GM23338 (cell line): Measurements from ENCODE around the gene ESR1. TPM values are rescaled to one million over a fixed set of nuclear protein-coding genes. Genes with fewer than 3 reads are reported as not detected.

Experiments
- ATAC-seq: fragments of 200-7000 bp; cut with Tn5 transposase; 3 replicates; pipeline ENCODE4 v1.9.1; 2020
- DNase-seq: peaks from one replicate; pipeline ENCODE4 v3.0.0-alpha.2; 2015; ENCODE audit warnings: low spot score
- H2AFZ ChIP-seq: fragments of 200-600 bp; sonication (generic); 2 replicates; pipeline ENCODE4 v1.8.0; 2016; ENCODE audit warnings: antibody characterized with exemption, mild to moderate bottlenecking, moderate library complexity
- H3F3A ChIP-seq: fragments of 200-600 bp; sonication (generic); replicated peaks from 2 replicates; pipeline ENCODE4 v1.8.0; 2017; ENCODE audit warnings: antibody characterized with exemption, mixed run types, low read depth
- H3K27ac ChIP-seq: fragments of 200-600 bp; sonication (generic); 2 replicates; pipeline ENCODE4 v1.6.1; 2016; ENCODE audit warnings: low read depth
- H3K27me3 ChIP-seq: fragments of 200-600 bp; sonication (generic); 2 replicates; pipeline ENCODE4 v1.8.0; 2016; ENCODE audit warnings: mild to moderate bottlenecking, mixed run types, moderate library complexity; ENCODE audit not compliant: insufficient read depth
- H3K36me3 ChIP-seq: fragments of 200-600 bp; sonication (generic); 2 replicates; pipeline ENCODE4 v1.8.0; 2016; ENCODE audit warnings: mild to moderate bottlenecking; ENCODE audit not compliant: insufficient read depth
- H3K4me1 ChIP-seq: fragments of 200-600 bp; sonication (generic); 2 replicates; pipeline ENCODE4 v1.8.0; 2016; ENCODE audit warnings: mild to moderate bottlenecking, moderate library complexity; ENCODE audit not compliant: insufficient read depth
- H3K4me2 ChIP-seq: fragments of 200-600 bp; sonication (generic); 2 replicates; pipeline ENCODE4 v1.7.1; 2017; ENCODE audit warnings: mixed run types
- H3K4me3 ChIP-seq: fragments of 200-600 bp; sonication (generic); 2 replicates; pipeline ENCODE4 v1.6.1; 2016; ENCODE audit warnings: mixed run types
- H3K79me2 ChIP-seq: fragments of 200-600 bp; sonication (generic); replicated peaks from 2 replicates; pipeline ENCODE4 v1.8.0; 2017; ENCODE audit warnings: mild to moderate bottlenecking; ENCODE audit not compliant: insufficient read depth
- H3K9me2 ChIP-seq: fragments of 200-600 bp; sonication (generic); 2 replicates; pipeline ENCODE4 v1.8.0; 2017; ENCODE audit not compliant: insufficient read depth
- H4K20me1 ChIP-seq: fragments of 200-600 bp; sonication (generic); replicated peaks from 2 replicates; pipeline ENCODE4 v1.8.0; 2017; ENCODE audit warnings: mild to moderate bottlenecking; ENCODE audit not compliant: insufficient read depth
- H3K27ac Mint-ChIP-seq: 2 replicates; pipeline ENCODE4 v1.8.0; 2020; ENCODE audit warnings: inconsistent platforms, mild to moderate bottlenecking, moderate library complexity, mixed read lengths
- H3K27me3 Mint-ChIP-seq: 3 replicates; pipeline ENCODE4 v1.8.0; 2022; ENCODE audit warnings: low read depth, mild to moderate bottlenecking, moderate library complexity, mixed read lengths, inconsistent platforms; ENCODE audit not compliant: insufficient read depth, poor library complexity
- H3K36me3 Mint-ChIP-seq: 3 replicates; pipeline ENCODE4 v1.8.0; 2021; ENCODE audit warnings: low read depth, mild to moderate bottlenecking, inconsistent platforms, moderate library complexity, mixed read lengths
- H3K4me1 Mint-ChIP-seq: 3 replicates; pipeline ENCODE4 v1.8.0; 2020; ENCODE audit warnings: mild to moderate bottlenecking, inconsistent platforms, mixed read lengths
- H3K4me3 Mint-ChIP-seq: 3 replicates; pipeline ENCODE4 v1.8.0; 2021; ENCODE audit warnings: moderate library complexity, mild to moderate bottlenecking, inconsistent platforms, mixed read lengths
- H3K9me3 Mint-ChIP-seq: 3 replicates; pipeline ENCODE4 v1.8.0; 2020; ENCODE audit warnings: moderate library complexity, mild to moderate bottlenecking, inconsistent platforms, mixed read lengths
- CREB1 ChIP-seq: fragments of 250-450 bp; sonication (Bioruptor Pico); IDR thresholded peaks from 2 replicates; pipeline ENCODE4 v1.5.0; 2020; ENCODE audit warnings: low read depth, mild to moderate bottlenecking, moderate library complexity
- EZH2 ChIP-seq: fragments of 200-600 bp; sonication (generic); IDR thresholded peaks from one replicate; pipeline ENCODE4 v1.8.0; 2017; ENCODE audit warnings: antibody characterized with exemption, mild to moderate bottlenecking, low read depth; ENCODE audit not compliant: unreplicated experiment
- EZH2phosphoT487 ChIP-seq: fragments of 200-600 bp; sonication (generic); IDR thresholded peaks from one replicate; pipeline ENCODE4 v1.8.1; 2018; ENCODE audit warnings: antibody characterized with exemption; ENCODE audit not compliant: unreplicated experiment
- JUNB ChIP-seq: IDR thresholded peaks from one replicate; pipeline ENCODE4 v1.6.1; 2016; ENCODE audit warnings: antibody characterized with exemption; ENCODE audit not compliant: unreplicated experiment
- NANOG ChIP-seq: IDR thresholded peaks from 2 replicates; pipeline ENCODE4 v1.6.1; 2016; ENCODE audit warnings: antibody characterized with exemption, borderline replicate concordance
- POLR2AphosphoS5 ChIP-seq: IDR thresholded peaks from 2 replicates; pipeline ENCODE4 v1.6.1; 2016; ENCODE audit warnings: antibody characterized with exemption, low read depth
- STAT1 ChIP-seq: IDR thresholded peaks from one replicate; pipeline ENCODE4 v1.6.1; 2016; ENCODE audit warnings: antibody characterized with exemption; ENCODE audit not compliant: unreplicated experiment
- ZNF114 ChIP-seq: fragments of 250-450 bp; sonication (Bioruptor Pico); IDR thresholded peaks from 2 replicates; pipeline ENCODE4 v1.5.0; 2020; ENCODE audit warnings: mild to moderate bottlenecking, moderate library complexity
- ZNF331 ChIP-seq: fragments of 250-450 bp; sonication (Bioruptor Pico); IDR thresholded peaks from 2 replicates; pipeline ENCODE4 v1.5.0; 2020; ENCODE audit warnings: low read depth, mild to moderate bottlenecking, moderate library complexity
- polyA plus RNA-seq: library from polyadenylated mRNA; unstranded; fragments of >200 nt; fragmentation: Nextera tagmentation; extraction: Ambion mirVana; gene quantifications from 2 replicates; pipeline ENCODE4 v1.2.1, GENCODE V29; 2016
- total RNA-seq: library from RNA; depleted of rRNA; stranded (reverse); fragments of >200 nt; shearing (Covaris generic); gene quantifications from 2 replicates; pipeline ENCODE4 v1.2.3, GENCODE V29; 2014
- TF ChIP-seq, protein P1 (sequence below): IDR thresholded peaks from one replicate; pipeline ENCODE4 v1.6.1; 2018; ENCODE audit warnings: antibody characterized with exemption; ENCODE audit not compliant: unreplicated experiment
- TF ChIP-seq, protein P2 (sequence below), 2 experiments: fragments of 200-600 bp in 1 of 2; sonication (generic) in 1 of 2; conservative IDR thresholded peaks; 2 replicates each; pipeline versions ENCODE4 v1.5.1 to v1.6.1; 2016 to 2017; ENCODE audit warnings: antibody characterized with exemption in 2 of 2, low read depth in 2 of 2, mild to moderate bottlenecking in 2 of 2, moderate library complexity in 1 of 2
- TF ChIP-seq, protein P3 (sequence below): fragments of 250-450 bp; sonication (Bioruptor Pico); IDR thresholded peaks from 2 replicates; pipeline ENCODE4 v1.5.0; 2020; ENCODE audit warnings: mild to moderate bottlenecking, moderate library complexity
- TF ChIP-seq, protein P4 (sequence below): IDR thresholded peaks from 2 replicates; pipeline ENCODE4 v1.6.1; 2016; ENCODE audit warnings: antibody characterized with exemption

Gene ESR1
- total and polyA plus RNA-seq, 2 experiments from 2014 or later: 0.94 TPM; not detected in 1

DNA sequence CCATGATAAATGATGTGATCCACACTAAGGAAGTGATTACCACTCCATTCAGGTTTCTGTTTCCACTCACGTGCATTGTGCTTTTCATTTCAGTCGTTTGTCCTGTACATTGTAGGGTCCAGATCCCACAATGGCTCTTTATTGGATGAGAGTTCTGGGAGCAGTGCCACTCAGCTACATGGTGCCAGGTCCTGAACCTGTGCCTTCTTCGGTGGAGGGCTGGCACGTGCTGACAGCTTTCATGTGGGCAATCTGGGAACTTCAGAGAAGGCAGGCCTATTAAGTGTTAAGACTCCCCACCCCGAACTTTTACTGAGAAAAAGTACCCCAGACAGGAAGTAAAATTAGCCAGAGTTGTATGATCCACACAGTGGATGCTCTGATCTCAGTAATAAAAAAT, 255.0 kb downstream of the ESR1 start:
- H3K27me3 ChIP-seq: no peaks in the 10 kb centered on the region
- no peak for DNase-seq
- no peaks in the 10 kb centered on the region for H3K36me3 ChIP-seq
- no peak overlapping the region for H2AFZ ChIP-seq
- H4K20me1 ChIP-seq: no peaks in the 10 kb centered on the region
- no peak overlapping the region for H3K27ac ChIP-seq
- TF ChIP-seq POLR2AphosphoS5: no peak
- TF ChIP-seq, protein P1, sequence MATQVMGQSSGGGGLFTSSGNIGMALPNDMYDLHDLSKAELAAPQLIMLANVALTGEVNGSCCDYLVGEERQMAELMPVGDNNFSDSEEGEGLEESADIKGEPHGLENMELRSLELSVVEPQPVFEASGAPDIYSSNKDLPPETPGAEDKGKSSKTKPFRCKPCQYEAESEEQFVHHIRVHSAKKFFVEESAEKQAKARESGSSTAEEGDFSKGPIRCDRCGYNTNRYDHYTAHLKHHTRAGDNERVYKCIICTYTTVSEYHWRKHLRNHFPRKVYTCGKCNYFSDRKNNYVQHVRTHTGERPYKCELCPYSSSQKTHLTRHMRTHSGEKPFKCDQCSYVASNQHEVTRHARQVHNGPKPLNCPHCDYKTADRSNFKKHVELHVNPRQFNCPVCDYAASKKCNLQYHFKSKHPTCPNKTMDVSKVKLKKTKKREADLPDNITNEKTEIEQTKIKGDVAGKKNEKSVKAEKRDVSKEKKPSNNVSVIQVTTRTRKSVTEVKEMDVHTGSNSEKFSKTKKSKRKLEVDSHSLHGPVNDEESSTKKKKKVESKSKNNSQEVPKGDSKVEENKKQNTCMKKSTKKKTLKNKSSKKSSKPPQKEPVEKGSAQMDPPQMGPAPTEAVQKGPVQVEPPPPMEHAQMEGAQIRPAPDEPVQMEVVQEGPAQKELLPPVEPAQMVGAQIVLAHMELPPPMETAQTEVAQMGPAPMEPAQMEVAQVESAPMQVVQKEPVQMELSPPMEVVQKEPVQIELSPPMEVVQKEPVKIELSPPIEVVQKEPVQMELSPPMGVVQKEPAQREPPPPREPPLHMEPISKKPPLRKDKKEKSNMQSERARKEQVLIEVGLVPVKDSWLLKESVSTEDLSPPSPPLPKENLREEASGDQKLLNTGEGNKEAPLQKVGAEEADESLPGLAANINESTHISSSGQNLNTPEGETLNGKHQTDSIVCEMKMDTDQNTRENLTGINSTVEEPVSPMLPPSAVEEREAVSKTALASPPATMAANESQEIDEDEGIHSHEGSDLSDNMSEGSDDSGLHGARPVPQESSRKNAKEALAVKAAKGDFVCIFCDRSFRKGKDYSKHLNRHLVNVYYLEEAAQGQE: no peak
- TF ChIP-seq, protein P2, sequence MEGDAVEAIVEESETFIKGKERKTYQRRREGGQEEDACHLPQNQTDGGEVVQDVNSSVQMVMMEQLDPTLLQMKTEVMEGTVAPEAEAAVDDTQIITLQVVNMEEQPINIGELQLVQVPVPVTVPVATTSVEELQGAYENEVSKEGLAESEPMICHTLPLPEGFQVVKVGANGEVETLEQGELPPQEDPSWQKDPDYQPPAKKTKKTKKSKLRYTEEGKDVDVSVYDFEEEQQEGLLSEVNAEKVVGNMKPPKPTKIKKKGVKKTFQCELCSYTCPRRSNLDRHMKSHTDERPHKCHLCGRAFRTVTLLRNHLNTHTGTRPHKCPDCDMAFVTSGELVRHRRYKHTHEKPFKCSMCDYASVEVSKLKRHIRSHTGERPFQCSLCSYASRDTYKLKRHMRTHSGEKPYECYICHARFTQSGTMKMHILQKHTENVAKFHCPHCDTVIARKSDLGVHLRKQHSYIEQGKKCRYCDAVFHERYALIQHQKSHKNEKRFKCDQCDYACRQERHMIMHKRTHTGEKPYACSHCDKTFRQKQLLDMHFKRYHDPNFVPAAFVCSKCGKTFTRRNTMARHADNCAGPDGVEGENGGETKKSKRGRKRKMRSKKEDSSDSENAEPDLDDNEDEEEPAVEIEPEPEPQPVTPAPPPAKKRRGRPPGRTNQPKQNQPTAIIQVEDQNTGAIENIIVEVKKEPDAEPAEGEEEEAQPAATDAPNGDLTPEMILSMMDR (conservative IDR thresholded peaks at IDR 0.05; ENCODE audit: low read depth in 2 of 2): no peak
- no peak for TF ChIP-seq CREB1 (CRISPR knock-in tag)
- TF ChIP-seq ZNF331: no peak
- TF ChIP-seq, protein P3, sequence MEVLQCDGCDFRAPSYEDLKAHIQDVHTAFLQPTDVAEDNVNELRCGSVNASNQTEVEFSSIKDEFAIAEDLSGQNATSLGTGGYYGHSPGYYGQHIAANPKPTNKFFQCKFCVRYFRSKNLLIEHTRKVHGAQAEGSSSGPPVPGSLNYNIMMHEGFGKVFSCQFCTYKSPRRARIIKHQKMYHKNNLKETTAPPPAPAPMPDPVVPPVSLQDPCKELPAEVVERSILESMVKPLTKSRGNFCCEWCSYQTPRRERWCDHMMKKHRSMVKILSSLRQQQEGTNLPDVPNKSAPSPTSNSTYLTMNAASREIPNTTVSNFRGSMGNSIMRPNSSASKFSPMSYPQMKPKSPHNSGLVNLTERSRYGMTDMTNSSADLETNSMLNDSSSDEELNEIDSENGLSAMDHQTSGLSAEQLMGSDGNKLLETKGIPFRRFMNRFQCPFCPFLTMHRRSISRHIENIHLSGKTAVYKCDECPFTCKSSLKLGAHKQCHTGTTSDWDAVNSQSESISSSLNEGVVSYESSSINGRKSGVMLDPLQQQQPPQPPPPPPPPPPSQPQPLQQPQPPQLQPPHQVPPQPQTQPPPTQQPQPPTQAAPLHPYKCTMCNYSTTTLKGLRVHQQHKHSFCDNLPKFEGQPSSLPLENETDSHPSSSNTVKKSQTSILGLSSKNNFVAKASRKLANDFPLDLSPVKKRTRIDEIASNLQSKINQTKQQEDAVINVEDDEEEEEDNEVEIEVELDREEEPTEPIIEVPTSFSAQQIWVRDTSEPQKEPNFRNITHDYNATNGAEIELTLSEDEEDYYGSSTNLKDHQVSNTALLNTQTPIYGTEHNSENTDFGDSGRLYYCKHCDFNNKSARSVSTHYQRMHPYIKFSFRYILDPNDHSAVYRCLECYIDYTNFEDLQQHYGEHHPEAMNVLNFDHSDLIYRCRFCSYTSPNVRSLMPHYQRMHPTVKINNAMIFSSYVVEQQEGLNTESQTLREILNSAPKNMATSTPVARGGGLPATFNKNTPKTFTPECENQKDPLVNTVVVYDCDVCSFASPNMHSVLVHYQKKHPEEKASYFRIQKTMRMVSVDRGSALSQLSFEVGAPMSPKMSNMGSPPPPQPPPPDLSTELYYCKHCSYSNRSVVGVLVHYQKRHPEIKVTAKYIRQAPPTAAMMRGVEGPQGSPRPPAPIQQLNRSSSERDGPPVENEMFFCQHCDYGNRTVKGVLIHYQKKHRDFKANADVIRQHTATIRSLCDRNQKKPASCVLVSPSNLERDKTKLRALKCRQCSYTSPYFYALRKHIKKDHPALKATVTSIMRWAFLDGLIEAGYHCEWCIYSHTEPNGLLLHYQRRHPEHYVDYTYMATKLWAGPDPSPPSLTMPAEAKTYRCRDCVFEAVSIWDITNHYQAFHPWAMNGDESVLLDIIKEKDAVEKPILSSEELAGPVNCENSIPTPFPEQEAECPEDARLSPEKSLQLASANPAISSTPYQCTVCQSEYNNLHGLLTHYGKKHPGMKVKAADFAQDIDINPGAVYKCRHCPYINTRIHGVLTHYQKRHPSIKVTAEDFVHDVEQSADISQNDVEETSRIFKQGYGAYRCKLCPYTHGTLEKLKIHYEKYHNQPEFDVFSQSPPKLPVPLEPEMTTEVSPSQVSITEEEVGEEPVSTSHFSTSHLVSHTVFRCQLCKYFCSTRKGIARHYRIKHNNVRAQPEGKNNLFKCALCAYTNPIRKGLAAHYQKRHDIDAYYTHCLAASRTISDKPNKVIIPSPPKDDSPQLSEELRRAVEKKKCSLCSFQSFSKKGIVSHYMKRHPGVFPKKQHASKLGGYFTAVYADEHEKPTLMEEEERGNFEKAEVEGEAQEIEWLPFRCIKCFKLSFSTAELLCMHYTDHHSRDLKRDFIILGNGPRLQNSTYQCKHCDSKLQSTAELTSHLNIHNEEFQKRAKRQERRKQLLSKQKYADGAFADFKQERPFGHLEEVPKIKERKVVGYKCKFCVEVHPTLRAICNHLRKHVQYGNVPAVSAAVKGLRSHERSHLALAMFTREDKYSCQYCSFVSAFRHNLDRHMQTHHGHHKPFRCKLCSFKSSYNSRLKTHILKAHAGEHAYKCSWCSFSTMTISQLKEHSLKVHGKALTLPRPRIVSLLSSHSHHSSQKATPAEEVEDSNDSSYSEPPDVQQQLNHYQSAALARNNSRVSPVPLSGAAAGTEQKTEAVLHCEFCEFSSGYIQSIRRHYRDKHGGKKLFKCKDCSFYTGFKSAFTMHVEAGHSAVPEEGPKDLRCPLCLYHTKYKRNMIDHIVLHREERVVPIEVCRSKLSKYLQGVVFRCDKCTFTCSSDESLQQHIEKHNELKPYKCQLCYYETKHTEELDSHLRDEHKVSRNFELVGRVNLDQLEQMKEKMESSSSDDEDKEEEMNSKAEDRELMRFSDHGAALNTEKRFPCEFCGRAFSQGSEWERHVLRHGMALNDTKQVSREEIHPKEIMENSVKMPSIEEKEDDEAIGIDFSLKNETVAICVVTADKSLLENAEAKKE (CRISPR knock-in tag): no peak
- no peak for TF ChIP-seq JUNB
- no peak for TF ChIP-seq EZH2phosphoT487
- TF ChIP-seq NANOG: no peak
- TF ChIP-seq EZH2: no peak
- no peak for TF ChIP-seq ZNF114 (CRISPR knock-in tag)
- TF ChIP-seq STAT1: no peak
- TF ChIP-seq, protein P4, sequence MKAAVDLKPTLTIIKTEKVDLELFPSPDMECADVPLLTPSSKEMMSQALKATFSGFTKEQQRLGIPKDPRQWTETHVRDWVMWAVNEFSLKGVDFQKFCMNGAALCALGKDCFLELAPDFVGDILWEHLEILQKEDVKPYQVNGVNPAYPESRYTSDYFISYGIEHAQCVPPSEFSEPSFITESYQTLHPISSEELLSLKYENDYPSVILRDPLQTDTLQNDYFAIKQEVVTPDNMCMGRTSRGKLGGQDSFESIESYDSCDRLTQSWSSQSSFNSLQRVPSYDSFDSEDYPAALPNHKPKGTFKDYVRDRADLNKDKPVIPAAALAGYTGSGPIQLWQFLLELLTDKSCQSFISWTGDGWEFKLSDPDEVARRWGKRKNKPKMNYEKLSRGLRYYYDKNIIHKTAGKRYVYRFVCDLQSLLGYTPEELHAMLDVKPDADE: no peak
- no peak overlapping the region for H3K4me2 ChIP-seq
- no peaks in the 10 kb centered on the region for H3K79me2 ChIP-seq
- H3K4me1 Mint-ChIP-seq: peaks cover 15% of the 10 kb centered on the region
- H3K4me3 ChIP-seq: no peak overlapping the region
- H3K9me2 ChIP-seq: 0 out of 2 replicates have a peak, but pooled peaks cover 8% of the 10 kb centered on the region
- no peak overlapping the region for H3K27ac Mint-ChIP-seq
- H3K9me3 Mint-ChIP-seq: no peaks in the 10 kb centered on the region; the same call in 2 of the 3 replicates
- H3K4me1 ChIP-seq: no peaks in the 10 kb centered on the region
- no peak overlapping the region for H3K4me3 Mint-ChIP-seq
- ATAC-seq: no peak
- no peaks in the 10 kb centered on the region for H3F3A ChIP-seq
- no peaks in the 10 kb centered on the region for H3K27me3 Mint-ChIP-seq
- H3K36me3 Mint-ChIP-seq: no peaks in the 10 kb centered on the region
